H1 (cell line): ENCODE results near the gene PPP2R3A. TPM values are rescaled to one million over a fixed set of nuclear protein-coding genes. Genes with fewer than 3 reads are reported as not detected.

Experiments used
- CTCF ChIA-PET: fragments of 300-600 bp; sonication (Branson Sonifier 250); formaldehyde crosslinking; loops from one replicate; lab custom pipeline; 2021; ENCODE audit not compliant: partially characterized antibody; lab: Charles Lee
- POLR2A ChIA-PET: fragments of 300-600 bp; sonication (Branson Sonifier 250); formaldehyde crosslinking; loops from one replicate; lab custom pipeline; 2021; ENCODE audit warnings: inconsistent platforms; ENCODE audit not compliant: partially characterized antibody; lab: Charles Lee
- DNase-seq, 2 experiments: peaks; one replicate each; pipeline versions ENCODE4 v3.0.0 to v3.0.0-alpha.2; 2010 to 2022; ENCODE audit warnings: low spot score in 2 of 2, low read depth in 1 of 2, mixed read lengths in 1 of 2
- FAIRE-seq: peaks from 2 replicates; lab custom pipeline; 2011; peaks lifted over from hg19 to GRCh38; lab: Jason Lieb, UNC
- H2AFZ ChIP-seq: 2 replicates; pipeline ENCODE4 v1.8.1; 2012; ENCODE audit warnings: low read length, inconsistent platforms
- H2AK5ac ChIP-seq: 2 replicates; pipeline ENCODE4 v1.6.1; 2013; ENCODE audit warnings: low read depth, low read length
- H2BK120ac ChIP-seq: replicated peaks from 2 replicates; pipeline ENCODE3; 2013; ENCODE audit warnings: low read depth, low read length, inconsistent platforms
- H2BK12ac ChIP-seq: 2 replicates; pipeline ENCODE4 v1.6.1; 2013; ENCODE audit warnings: low read depth, low read length
- H2BK15ac ChIP-seq: 2 replicates; pipeline ENCODE4 v1.6.1; 2013; ENCODE audit warnings: low read length
- H2BK20ac ChIP-seq: 2 replicates; pipeline ENCODE4 v1.6.1; 2013; ENCODE audit warnings: low read length
- H2BK5ac ChIP-seq: 2 replicates; pipeline ENCODE4 v1.6.1; 2013; ENCODE audit warnings: low read depth, low read length
- H3K14ac ChIP-seq: 2 replicates; pipeline ENCODE4 v1.6.1; 2013; ENCODE audit warnings: inconsistent platforms; ENCODE audit not compliant: insufficient read length
- H3K18ac ChIP-seq: 2 replicates; pipeline ENCODE4 v1.6.1; 2013; ENCODE audit warnings: low read length; ENCODE audit errors: extremely low read depth
- H3K23ac ChIP-seq: 2 replicates; pipeline ENCODE4 v1.6.1; 2013; ENCODE audit warnings: inconsistent platforms; ENCODE audit not compliant: insufficient read length
- H3K23me2 ChIP-seq: 2 replicates; pipeline ENCODE4 v1.6.1; 2013; ENCODE audit warnings: low read depth, low read length
- H3K27ac ChIP-seq: 2 replicates; pipeline ENCODE4 v1.6.1; 2011; ENCODE audit warnings: low read depth, low read length, inconsistent platforms
- H3K27me3 ChIP-seq, 4 experiments: replicated peaks in 1 of 4; 1 replicate in 1 of 4; 2 replicates in 3 of 4; pipeline versions ENCODE4 v1.6.1 to v1.8.1; 2011 to 2013; ENCODE audit warnings: low read length in 3 of 4, mild to moderate bottlenecking in 3 of 4, inconsistent platforms in 2 of 4, mixed read lengths in 2 of 4, moderate library complexity in 1 of 4; ENCODE audit not compliant: control insufficient read depth in 3 of 4, insufficient read depth in 3 of 4; ENCODE audit errors: extremely low read depth in 1 of 4
- H3K36me3 ChIP-seq, 4 experiments: 2 replicates each; pipeline versions ENCODE4 v1.6.1 to v1.8.1; 2011 to 2013; ENCODE audit warnings: mild to moderate bottlenecking in 4 of 4, low read length in 3 of 4, moderate library complexity in 2 of 4, control low read depth in 1 of 4, inconsistent platforms in 1 of 4; ENCODE audit not compliant: insufficient read depth in 4 of 4, control insufficient read depth in 2 of 4
- H3K4ac ChIP-seq: replicated peaks from 2 replicates; pipeline ENCODE3; 2013; ENCODE audit warnings: low read length, low read depth, mixed read lengths, inconsistent platforms; ENCODE audit not compliant: insufficient read length
- H3K4me1 ChIP-seq, 4 experiments: replicated peaks in 1 of 4; 1 replicate in 1 of 4; 2 replicates in 3 of 4; pipeline versions ENCODE4 v1.6.1 to v1.8.1; 2011 to 2013; ENCODE audit warnings: low read length in 3 of 4, inconsistent platforms in 2 of 4, mixed read lengths in 1 of 4; ENCODE audit not compliant: insufficient read depth in 4 of 4, control insufficient read depth in 3 of 4
- H3K4me2 ChIP-seq, 2 experiments: 2 replicates each; pipeline versions ENCODE4 v1.6.1 to v1.8.1; 2011 to 2013; ENCODE audit warnings: low read depth in 2 of 2, low read length in 2 of 2, control low read depth in 1 of 2, inconsistent platforms in 1 of 2, mild to moderate bottlenecking in 1 of 2; ENCODE audit not compliant: insufficient read depth in 1 of 2
- H3K4me3 ChIP-seq, 4 experiments: fragments of 200-600, 300-600 bp in 1 of 4; sonication (generic), shearing (Covaris generic), sonication (Bioruptor Twin) in 1 of 4; 2 replicates each; pipeline versions ENCODE4 v1.5.1 to v1.8.1; 2011 to 2016; ENCODE audit warnings: low read length in 4 of 4, low read depth in 3 of 4, control low read depth in 2 of 4, inconsistent platforms in 2 of 4, mild to moderate bottlenecking in 2 of 4, mixed read lengths in 1 of 4, moderate library complexity in 1 of 4; ENCODE audit not compliant: insufficient read depth in 2 of 4; ENCODE audit errors: extremely low read depth in 1 of 4
- H3K56ac ChIP-seq: replicated peaks from 2 replicates; pipeline ENCODE3; 2013; ENCODE audit warnings: low read depth, mild to moderate bottlenecking, mixed read lengths, low read length, inconsistent platforms; ENCODE audit not compliant: insufficient read length
- H3K79me1 ChIP-seq: 2 replicates; pipeline ENCODE4 v1.6.1; 2013; ENCODE audit warnings: low read depth, low read length, control low read depth
- H3K79me2 ChIP-seq, 2 experiments: 2 replicates each; pipeline versions ENCODE4 v1.6.1 to v1.8.1; 2012 to 2013; ENCODE audit warnings: low read length in 2 of 2, mild to moderate bottlenecking in 2 of 2, inconsistent platforms in 1 of 2; ENCODE audit not compliant: insufficient read depth in 2 of 2, control insufficient read depth in 1 of 2
- H3K9ac ChIP-seq, 4 experiments: replicated peaks in 1 of 4; 1 replicate in 1 of 4; 2 replicates in 3 of 4; pipeline versions ENCODE4 v1.6.1 to v1.8.1; 2011 to 2013; ENCODE audit warnings: low read depth in 3 of 4, low read length in 3 of 4, control low read depth in 2 of 4, mild to moderate bottlenecking in 2 of 4, moderate library complexity in 2 of 4, inconsistent platforms in 1 of 4; ENCODE audit errors: extremely low read depth in 1 of 4
- H3K9me3 ChIP-seq, 2 experiments: 2 replicates each; pipeline versions ENCODE4 v1.6.1 to v1.8.1; 2012 to 2013; ENCODE audit warnings: mild to moderate bottlenecking in 2 of 2, moderate library complexity in 2 of 2, control low read depth in 1 of 2, inconsistent platforms in 1 of 2, low read depth in 1 of 2, low read length in 1 of 2, mixed read lengths in 1 of 2; ENCODE audit not compliant: insufficient read depth in 2 of 2
- H4K20me1 ChIP-seq, 2 experiments: replicated peaks in 1 of 2; 2 replicates each; pipeline versions ENCODE3 to v1.8.1; 2011 to 2013; ENCODE audit warnings: inconsistent platforms in 2 of 2, low read length in 2 of 2, mild to moderate bottlenecking in 1 of 2; ENCODE audit not compliant: insufficient read depth in 2 of 2, control insufficient read depth in 1 of 2
- H4K5ac ChIP-seq: 2 replicates; pipeline ENCODE4 v1.6.1; 2013; ENCODE audit warnings: low read length, low read depth, mixed read lengths, inconsistent platforms; ENCODE audit not compliant: insufficient read length
- H4K8ac ChIP-seq: 2 replicates; pipeline ENCODE4 v1.8.0; 2013; ENCODE audit warnings: mild to moderate bottlenecking, moderate library complexity, low read length, inconsistent platforms; ENCODE audit not compliant: insufficient read depth; ENCODE audit errors: extremely low read depth
- H4K91ac ChIP-seq: replicated peaks from 2 replicates; pipeline ENCODE3; 2013; ENCODE audit warnings: low read length, mixed read lengths, inconsistent platforms; ENCODE audit not compliant: insufficient read length
- BCL11A ChIP-seq, 2 experiments: IDR thresholded peaks; one replicate each; pipeline ENCODE4 v1.6.1; 2011; ENCODE audit warnings: low read depth in 2 of 2, low read length in 2 of 2, mild to moderate bottlenecking in 2 of 2
- BRCA1 ChIP-seq: IDR thresholded peaks from 2 replicates; pipeline ENCODE4 v1.6.1; 2012; ENCODE audit warnings: low read depth, low read length, improper control_type of control experiment
- EZH2 ChIP-seq: fragments of 200-600 bp; sonication (generic); IDR thresholded peaks from 2 replicates; pipeline ENCODE4 v1.7.1; 2012; ENCODE audit warnings: low read depth, mild to moderate bottlenecking, moderate library complexity, low read length, inconsistent platforms; ENCODE audit not compliant: severe bottlenecking
- FOSL1 ChIP-seq: IDR thresholded peaks from 2 replicates; pipeline ENCODE4 v1.6.1; 2011; ENCODE audit warnings: mild to moderate bottlenecking, low read depth, low read length, moderate library complexity; ENCODE audit not compliant: insufficient read depth
- JUND ChIP-seq: IDR thresholded peaks from 2 replicates; pipeline ENCODE4 v1.6.1; 2011; ENCODE audit warnings: mild to moderate bottlenecking, improper control_type of control experiment, low read length
- KDM4A ChIP-seq: IDR thresholded peaks from one replicate; pipeline ENCODE4 v1.7.1; 2012; ENCODE audit warnings: low read depth, mild to moderate bottlenecking, moderate library complexity, low read length, inconsistent platforms; ENCODE audit not compliant: severe bottlenecking
- NRF1 ChIP-seq: IDR thresholded peaks from 2 replicates; pipeline ENCODE4 v1.6.1; 2011; ENCODE audit warnings: mild to moderate bottlenecking, low read depth, low read length, improper control_type of control experiment
- PHF8 ChIP-seq: fragments of 200-600 bp; sonication (generic); conservative IDR thresholded peaks from 2 replicates; pipeline ENCODE4 v1.7.1; 2012; ENCODE audit warnings: low read depth, mild to moderate bottlenecking, inconsistent platforms, low read length, moderate library complexity
- POU5F1 ChIP-seq: IDR thresholded peaks from 2 replicates; pipeline ENCODE4 v1.6.1; 2011; ENCODE audit warnings: low read depth, mild to moderate bottlenecking, low read length, moderate library complexity
- RFX5 ChIP-seq: IDR thresholded peaks from 2 replicates; pipeline ENCODE4 v1.6.1; 2011; ENCODE audit warnings: low read depth, low read length, improper control_type of control experiment, borderline replicate concordance
- RNF2 ChIP-seq: fragments of 200-900, 300-1000 bp; sonication (generic); IDR thresholded peaks from 2 replicates; pipeline ENCODE4 v1.7.1; 2016; ENCODE audit warnings: borderline replicate concordance, low read depth, mild to moderate bottlenecking, antibody characterized with exemption, low read length; ENCODE audit not compliant: poor library complexity, severe bottlenecking; ENCODE audit errors: missing control alignments
- SP2 ChIP-seq: IDR thresholded peaks from 2 replicates; pipeline ENCODE4 v1.6.1; 2012; ENCODE audit warnings: mild to moderate bottlenecking, low read length, inconsistent platforms
- TAF7 ChIP-seq: optimal IDR thresholded peaks from 2 replicates; pipeline ENCODE3; 2011; ENCODE audit warnings: low read depth, mild to moderate bottlenecking, inconsistent platforms, low read length, moderate library complexity, borderline replicate concordance
- WGBS, 2 experiments: shearing (Covaris generic) in 1 of 2; methylation state at CpG; one replicate each; pipeline versions ENCODE4 v1.1.6 to v1.1.7; 2013 to 2015; ENCODE audit warnings: low lambda C conversion rate in 2 of 2, mixed read lengths in 2 of 2, inconsistent platforms in 1 of 2, low coverage in 1 of 2, missing lambda C conversion rate in 1 of 2; ENCODE audit not compliant: insufficient replicate concordance in 2 of 2, insufficient coverage in 1 of 2, insufficient read length in 1 of 2; ENCODE audit errors: extremely low coverage in 1 of 2, missing lambda C conversion rate in 1 of 2; 5-methylcytosine and 5-hydroxymethylcytosine counted together
- polyA plus RNA-seq, 7 experiments: library from polyadenylated mRNA; depleted of rRNA in 3 of 7; stranded (reverse) in 5 of 7; unstranded in 2 of 7; fragments of >200 nt in 5 of 7; fragments of 200-250 nt in 2 of 7; gene quantifications; 1 replicate in 5 of 7; 2 replicates in 1 of 7; 4 replicates in 1 of 7; pipeline versions ENCODE4 v1.2.1 to v1.2.3, GENCODE V29; 2011 to 2013; ENCODE audit warnings: missing spikeins in 2 of 7, mixed read lengths in 2 of 7
- total RNA-seq: library from RNA; stranded (reverse); fragmentation: NEBNext Ultra II Directional; extraction: Animal tissue kit (Norgen Biotek cat#: 25700); gene quantifications from 2 replicates; pipeline ENCODE4 v1.2.1, GENCODE V29; 2021

Gene PPP2R3A
- total and polyA plus RNA-seq, 2 of the 8 experiments (the other 6 are each of a cell fraction or from before 2014, with no cell fraction given): 4.1 to 15.2 TPM

DNA sequence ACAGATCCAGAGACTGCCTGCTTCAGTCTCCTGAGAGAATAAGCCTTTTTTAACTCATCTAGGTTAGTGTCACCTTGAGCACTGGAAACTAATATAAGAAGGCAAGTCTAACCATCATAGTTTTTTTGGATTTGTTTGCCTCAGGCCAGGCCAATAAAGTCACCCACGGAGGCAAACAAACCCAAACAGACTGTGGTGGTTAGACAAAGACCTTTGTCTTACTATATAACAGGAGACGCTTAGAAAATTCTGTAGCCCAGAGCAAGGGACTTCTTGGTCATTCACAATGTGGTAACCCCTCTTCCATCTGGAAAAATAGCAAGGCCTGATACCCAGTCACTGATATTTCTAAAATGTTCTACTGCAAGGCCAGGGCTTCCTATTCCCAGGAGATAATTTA, 45.3 kb upstream of the PPP2R3A start:
- 89% methylated on average over 2 of the region's 2 CpGs; no CpG with 5 or more reads in 1 of the 2 experiments for WGBS, 2 experiments
- no peak overlapping the region for H4K8ac ChIP-seq
- H3K23me2 ChIP-seq: no peaks in the 10 kb centered on the region
- H2BK120ac ChIP-seq: no peak overlapping the region
- H3K9ac ChIP-seq: no peak overlapping the region
- no peak overlapping the region for H2BK20ac ChIP-seq
- no peak overlapping the region for H3K14ac ChIP-seq
- no peak overlapping the region for H4K5ac ChIP-seq
- CTCF ChIA-PET: interaction anchor here (0.6 to 11.1 kb wide), 8 partner anchors 12 to 270 kb away, joined by 3 to 125 read pairs (median 4); no protein-coding TSS in a partner anchor
- no peak overlapping the region for H2BK12ac ChIP-seq
- H3K4me2 ChIP-seq: no peak overlapping the region
- H2AFZ ChIP-seq: no peak overlapping the region
- H3K4me1 ChIP-seq: peaks cover 0 to 2% (median 0%) of the 10 kb centered on the region in 4 experiments; a peak in 1 of 7 replicates
- H3K79me2 ChIP-seq: no peaks in the 10 kb centered on the region
- no peaks in the 10 kb centered on the region for H3K79me1 ChIP-seq
- FAIRE-seq: no peak
- no peak overlapping the region for H3K4me3 ChIP-seq
- no peak overlapping the region for H3K4ac ChIP-seq
- POLR2A ChIA-PET: no interaction called here
- no peak overlapping the region for H2BK15ac ChIP-seq
- no peak for DNase-seq
- no peaks in the 10 kb centered on the region for H4K20me1 ChIP-seq
- H2AK5ac ChIP-seq: no peak overlapping the region
- no peak overlapping the region for H2BK5ac ChIP-seq
- no peaks in the 10 kb centered on the region for H3K9me3 ChIP-seq
- H3K36me3 ChIP-seq: no peaks in the 10 kb centered on the region
- H3K56ac ChIP-seq: no peak overlapping the region
- no peak overlapping the region for H4K91ac ChIP-seq
- no peak overlapping the region for H3K18ac ChIP-seq
- no peaks in the 10 kb centered on the region for H3K27me3 ChIP-seq
- H3K27ac ChIP-seq: no peak overlapping the region
- H3K23ac ChIP-seq: no peak overlapping the region
- TF ChIP-seq KDM4A (no peak), PHF8 (no peak), NRF1 (no peak), EZH2 (no peak), JUND (no peak), POU5F1 (no peak), BRCA1 (no peak), RFX5 (no peak), RNF2 (no peak), FOSL1 (no peak), BCL11A (IDR thresholded peaks at IDR 0.05; ENCODE audit: low read depth in 2 of 2, low read length in 2 of 2) (no peak), TAF7 (no peak), SP2 (no peak)
